Stimulated activated CD4-positive, alpha-beta T cell treated with anti-CD3 and anti-CD28 coated beads, Interleukin-15, amount 100 ng/mL, for 48 hours (primary cell): ENCODE measurements around the gene GNA14.
"Not testable (repeated sequence)": the region's sequence is repeated elsewhere in the genome, so short reads cannot be mapped to it uniquely, and the experiment has no call there.

Experiments
- DNase-seq, 2 donors: peaks; one replicate each; pipeline ENCODE4 v3.0.0-alpha.2; 2020; ENCODE audit warnings: low read depth in 2 of 2

Gene GNA14

GRCh38 chr9:77643871-77644270 is 4.3 kb downstream of the GNA14 start:
- DNase-seq: no peak

DNA sequence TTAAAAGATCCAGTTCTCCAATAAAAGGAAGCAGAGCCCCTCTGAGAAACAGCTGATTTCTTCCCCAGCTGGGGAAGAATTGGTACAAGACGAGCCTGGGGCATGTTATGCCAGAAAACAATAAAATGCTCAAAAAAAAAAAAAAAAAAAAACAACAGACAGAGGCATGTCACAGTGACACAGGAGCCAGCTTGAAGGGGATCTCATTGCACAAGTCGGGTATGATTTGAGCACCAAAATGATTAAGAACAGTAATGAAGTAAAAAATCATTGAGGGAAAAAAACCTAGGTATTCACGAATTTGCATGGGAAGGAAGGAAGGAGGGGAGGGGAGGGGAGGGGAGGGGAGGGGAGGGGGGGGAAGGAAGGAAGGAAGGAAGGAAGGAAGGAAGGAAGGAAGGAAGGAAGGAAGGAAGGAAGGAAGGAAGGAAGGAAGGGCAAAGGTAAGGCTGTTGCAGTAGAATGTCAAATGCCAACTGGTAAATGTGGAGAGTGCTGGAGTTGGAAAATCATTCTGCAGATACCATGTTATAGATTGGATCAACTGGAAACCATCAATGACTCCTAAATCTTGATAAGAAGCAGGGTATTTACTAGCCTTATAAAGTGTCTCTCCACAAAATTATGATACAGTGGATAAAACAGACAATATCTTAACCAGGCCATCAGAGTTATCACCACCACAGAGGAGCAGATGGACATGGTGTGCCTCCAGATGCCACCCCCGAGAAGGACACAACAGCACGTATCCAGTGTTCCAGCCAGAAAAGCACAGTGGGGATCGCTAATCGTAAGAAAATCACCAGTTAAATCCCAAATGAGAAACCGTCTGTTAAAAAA is 7.2 kb downstream of the GNA14 start:
- no peak for DNase-seq

DNA sequence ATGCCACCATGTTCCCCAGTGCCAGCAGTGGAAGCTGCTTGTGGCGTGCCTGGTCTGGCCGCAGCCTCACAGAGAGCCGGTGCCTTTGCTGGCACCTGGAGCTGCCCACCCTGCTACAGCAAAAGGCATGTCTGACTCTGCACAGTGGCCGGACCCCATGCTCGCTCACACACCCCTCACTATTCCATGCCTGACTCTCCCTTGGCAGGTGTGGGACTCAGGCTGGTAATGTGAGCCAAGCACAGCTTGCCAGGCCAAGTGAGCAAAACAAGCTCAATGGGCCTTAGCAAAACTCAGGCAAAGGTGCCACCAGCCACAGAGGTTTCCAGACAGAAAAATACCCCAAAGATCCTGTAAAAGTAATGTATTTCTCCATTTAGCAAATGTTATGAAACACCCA is 15.5 kb downstream of the GNA14 start:
- no peak for DNase-seq

DNA sequence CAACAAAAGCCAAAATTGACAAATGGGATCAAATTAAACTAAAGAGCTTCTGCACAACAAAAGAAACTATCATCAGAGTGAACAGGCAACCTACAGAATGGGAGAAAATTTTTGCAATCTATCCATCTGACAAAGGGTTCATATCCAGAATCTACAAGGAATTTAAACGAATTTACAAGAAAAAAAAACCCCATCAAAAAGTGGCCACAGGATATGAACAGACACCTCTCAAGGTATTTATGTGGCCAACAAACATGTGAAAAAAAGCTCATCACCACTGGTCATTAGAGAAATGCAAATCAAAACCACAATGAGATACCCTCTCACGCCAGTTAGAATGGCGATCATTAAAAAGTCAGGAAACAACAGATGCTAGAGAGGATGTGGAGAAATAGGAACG is 19.3 kb downstream of the GNA14 start:
- not testable (repeated sequence) for DNase-seq

DNA sequence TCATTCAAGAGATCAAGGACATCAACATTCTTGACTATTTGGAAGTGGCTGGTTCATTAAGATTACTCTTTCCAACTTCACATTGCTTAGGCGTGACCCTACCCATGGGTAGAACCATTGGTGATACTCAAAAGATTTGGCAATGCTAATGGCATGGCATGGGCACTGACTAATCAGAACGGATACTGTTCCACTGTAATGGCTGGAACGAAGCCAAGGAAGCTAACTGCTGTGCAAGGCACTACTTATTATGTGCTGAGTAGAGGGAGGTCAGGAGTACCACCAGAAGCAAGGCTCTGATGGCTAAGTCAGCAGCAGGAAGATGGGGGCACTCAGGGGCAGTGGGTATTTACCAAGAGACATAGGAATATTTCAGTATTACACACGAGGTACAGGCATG is 31.9 kb downstream of the GNA14 start:
- DNase-seq: no peak

- DNase-seq: no peak
Observed at GRCh38 chr9:77614645-77615044, 33.5 kb downstream of the GNA14 start.

DNA sequence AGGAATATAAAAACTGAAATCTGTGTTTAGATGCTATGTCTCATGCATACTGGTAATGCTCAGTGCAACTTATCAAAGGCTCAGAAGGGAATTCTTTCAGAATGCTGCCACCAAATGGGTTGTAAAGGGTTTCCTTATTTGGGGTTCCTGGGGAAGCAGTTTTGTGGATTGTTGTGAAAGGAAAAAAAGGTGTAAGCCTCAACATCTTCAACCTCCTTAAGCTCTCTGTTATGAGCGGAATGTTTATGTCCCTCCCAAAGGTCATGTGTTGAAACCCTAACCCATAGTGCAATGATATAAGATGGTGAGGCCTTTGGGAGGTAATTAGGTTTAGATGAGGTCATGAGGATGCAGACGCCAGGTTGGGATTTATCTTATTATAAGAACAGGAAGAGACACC is 41.6 kb downstream of the GNA14 start:
- DNase-seq: no peak

DNA sequence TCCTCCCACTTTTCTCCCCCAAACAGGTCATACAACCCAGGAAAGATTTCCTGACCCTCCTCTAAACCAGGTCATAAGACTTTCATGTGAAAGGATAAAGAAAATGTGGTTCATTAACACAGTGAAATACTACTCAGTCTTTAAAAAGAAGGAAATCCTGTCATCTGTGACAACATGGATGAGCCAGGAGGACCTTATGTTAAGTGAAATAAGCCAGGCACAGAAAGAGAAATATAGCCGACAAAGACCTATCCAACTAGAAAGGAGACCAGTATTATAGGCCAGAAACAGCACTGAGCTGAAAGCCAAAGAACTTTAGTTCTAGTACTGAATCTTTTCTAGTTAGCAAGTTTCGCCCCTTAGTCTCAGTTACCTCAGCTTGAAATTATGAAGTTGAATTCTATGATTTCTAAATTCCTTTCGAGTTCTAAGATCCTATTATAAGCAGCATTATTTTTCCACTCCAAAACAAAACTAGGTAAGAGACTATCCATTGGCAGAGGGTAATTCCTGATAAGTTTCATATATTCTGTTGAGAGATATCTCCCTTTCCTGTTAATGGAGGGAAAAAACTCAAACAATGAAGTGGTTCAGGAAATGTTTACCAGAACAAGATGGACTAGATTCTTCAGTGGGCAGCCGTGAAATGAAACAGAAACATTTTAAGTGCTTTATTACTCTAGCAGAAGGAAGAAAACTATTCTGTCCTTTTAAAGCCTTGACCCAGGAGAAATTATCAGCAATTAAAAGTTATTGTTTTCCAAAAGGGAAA is 42.5 kb downstream of the GNA14 start:
- no peak for DNase-seq

DNA sequence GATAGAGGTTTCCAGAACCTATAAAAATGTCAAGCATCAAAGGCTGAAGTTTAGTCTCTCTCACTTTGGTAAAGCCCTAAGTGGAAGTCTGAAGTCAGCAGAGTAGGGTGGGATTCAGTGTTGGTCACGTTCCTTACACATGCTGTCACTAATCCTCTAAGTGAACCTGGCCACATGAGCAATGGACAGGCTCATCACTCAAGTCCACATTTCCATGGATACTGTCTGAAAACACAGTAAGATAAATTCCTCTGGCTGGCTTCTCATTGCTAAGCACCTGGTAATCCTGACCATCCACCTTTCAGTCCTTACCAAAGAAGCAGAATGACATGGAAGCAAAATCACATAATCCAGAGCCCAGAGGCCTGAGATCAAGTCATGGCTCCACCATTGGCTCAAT is 43.8 kb downstream of the GNA14 start:
- no peak for DNase-seq

- DNase-seq: no peak
Observed at GRCh38 chr9:77602852-77603251, 45.3 kb downstream of the GNA14 start.

DNA sequence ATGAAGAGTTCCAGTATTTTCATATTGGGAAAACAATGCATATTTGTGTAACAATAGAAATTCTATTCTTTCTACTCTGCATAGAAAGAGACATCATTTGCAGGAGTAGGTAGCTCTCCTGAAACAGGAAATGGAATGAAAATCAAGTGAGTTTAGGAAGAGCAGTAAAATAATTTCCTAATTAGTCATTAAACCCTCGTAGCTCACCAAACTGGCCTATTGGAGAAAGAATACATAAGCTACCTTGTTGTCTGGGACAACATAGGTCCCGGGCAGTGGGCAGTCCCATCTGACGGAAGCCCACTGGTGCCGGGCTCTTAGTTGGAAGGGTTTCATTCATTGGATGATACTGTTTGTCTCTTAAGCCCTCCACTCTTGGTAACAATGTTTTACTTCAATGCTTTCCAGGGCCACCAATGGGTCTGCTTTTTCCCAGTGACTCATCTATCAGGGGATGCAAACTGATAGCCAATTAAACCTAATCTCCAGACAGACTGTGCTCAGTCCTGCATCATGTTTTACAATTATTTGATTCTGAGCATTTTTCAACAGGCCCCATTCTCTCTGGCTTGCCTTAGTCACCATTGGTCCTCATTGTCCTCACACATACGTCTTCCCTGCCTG is 46.5 kb downstream of the GNA14 start:
- no peak for DNase-seq

GRCh38 chr9:77600810-77601209 is 47.3 kb downstream of the GNA14 start:
- DNase-seq: no peak

DNA sequence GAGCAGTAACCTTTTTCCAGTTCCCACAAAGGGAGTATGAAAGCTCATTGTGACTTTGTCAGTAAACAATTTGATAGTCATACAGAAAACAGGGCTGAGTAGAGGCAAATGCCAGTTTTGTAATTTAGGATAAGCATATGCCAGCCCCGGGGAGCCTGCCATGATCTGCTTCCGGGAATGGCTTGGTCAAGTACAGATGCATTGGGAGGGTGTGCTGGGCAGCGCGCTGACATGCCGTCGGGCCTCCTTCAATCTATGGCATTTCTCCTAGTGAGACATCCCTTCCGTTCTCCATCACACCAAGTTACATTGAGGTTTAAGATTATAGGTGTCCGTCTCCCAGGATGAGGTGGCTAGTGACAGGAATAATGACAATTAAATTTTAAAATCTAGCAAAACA is 48.6 kb downstream of the GNA14 start:
- DNase-seq: no peak

GRCh38 chr9:77598991-77599390 is 49.1 kb downstream of the GNA14 start:
- DNase-seq: no peak

DNA sequence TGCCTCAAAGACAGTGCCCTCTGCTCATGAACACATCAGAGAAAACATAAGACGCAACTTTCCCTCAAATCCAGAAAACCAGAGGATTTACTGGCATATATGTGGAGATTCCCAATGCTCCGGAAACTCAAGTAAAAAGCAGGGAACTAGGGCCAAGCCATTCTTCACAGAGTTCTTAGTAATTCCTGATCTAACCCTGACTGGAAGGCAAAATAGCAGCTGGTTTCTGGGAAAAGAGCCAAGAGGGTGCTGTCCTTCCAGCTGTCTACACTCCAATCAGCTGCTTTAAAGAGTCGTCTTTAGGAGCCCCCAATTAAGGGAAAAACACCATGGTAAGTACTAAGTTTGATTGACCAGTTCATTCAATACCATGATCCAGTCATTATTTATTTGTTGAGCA is 49.6 kb downstream of the GNA14 start:
- DNase-seq: no peak

DNA sequence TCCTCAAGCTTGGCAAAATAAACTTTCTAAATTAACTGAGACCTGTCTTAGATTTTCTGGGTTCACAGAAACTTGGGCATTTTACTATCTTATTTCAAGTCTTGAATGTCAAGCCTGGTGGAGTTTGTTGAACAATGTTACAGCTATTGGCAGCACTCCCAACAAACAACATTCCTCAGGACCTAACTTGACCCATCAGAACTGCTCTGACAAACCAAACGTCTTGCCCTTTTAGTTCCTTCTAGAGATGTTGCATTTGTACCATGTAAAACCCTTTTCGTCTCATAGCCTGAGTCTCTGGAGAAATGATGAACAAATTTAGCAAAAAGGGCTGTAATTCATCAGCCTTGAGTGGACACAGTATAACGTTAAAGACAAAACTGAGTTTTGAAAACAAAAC is 51.1 kb downstream of the GNA14 start:
- DNase-seq: no peak

GRCh38 chr9:77595426-77596095 is 52.6 kb downstream of the GNA14 start:
- DNase-seq: no peak

GRCh38 chr9:77594963-77595362 is 53.2 kb downstream of the GNA14 start:
- DNase-seq: no peak

DNA sequence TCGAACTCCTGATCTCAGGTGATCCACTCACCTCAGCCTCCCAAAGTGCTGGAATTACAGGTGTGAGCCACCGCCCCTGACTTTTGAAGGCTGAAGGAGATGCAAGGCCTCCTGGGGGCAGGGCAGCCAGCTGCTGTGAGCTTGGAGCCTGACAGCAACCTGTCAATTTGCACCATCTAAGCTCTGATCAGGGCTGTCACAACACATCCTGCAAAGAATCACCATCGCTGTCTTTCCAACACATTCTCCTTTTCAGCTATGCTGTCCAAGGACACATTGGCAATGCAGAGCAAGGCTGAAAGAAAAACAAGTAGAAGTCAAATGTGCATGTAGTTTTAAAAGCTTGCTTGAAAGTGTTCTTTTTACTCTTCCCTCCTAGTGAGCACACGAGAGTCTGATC is 54.6 kb downstream of the GNA14 start:
- no peak for DNase-seq

GRCh38 chr9:77592476-77592875 is 55.6 kb downstream of the GNA14 start:
- DNase-seq: no peak

GRCh38 chr9:77589046-77589795 is 58.9 kb downstream of the GNA14 start:
- no peak for DNase-seq
